NCI-H446 (cell line): ENCODE measurements around the gene MYL6.
"Not testable (repeated sequence)": the region's sequence is repeated elsewhere in the genome, so short reads cannot be mapped to it uniquely, and the experiment has no call there.

Experiments
- DNase-seq, 2 experiments: peaks; one replicate each; lab custom pipeline; 2025; lab: John Stamatoyannopoulos, UW

Gene MYL6

GRCh38 chr12:56156464-56157200 lies 1.5 kb upstream of the MYL6 start:
- not testable (repeated sequence) for DNase-seq

GRCh38 chr12:56157201-56158028 lies 744 bp upstream of the MYL6 start:
- peak; percentile 40 to 78 for DNase-seq

DNA sequence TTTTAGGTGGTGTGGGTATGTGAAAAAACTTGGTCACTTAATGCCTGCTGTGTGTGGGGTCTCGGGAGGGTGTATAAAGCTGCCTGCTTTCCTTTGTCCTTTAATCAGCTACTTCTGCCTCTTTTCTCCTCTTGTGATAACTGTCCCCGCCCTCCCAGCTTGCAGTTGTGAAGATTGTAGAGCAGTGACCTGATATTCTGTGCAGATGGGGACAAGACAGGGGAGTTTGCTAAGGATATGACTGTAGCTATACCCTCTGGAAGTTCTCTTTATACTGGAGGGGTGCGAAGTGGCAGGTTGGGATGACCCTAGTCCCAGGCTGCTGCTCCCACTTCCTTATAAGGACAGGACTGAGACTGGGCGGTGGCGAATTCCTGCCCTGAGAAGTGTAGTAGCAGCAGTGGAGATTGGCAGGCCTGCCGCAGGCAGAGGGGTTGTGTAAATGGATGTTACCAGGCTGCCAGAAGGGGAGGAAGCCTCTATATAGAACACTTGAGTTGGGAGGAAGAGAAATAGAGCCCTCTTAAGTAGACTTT lies 835 bp downstream of the MYL6 start:
- DNase-seq = peak in 1 of 2 experiments; percentile 43

DNA sequence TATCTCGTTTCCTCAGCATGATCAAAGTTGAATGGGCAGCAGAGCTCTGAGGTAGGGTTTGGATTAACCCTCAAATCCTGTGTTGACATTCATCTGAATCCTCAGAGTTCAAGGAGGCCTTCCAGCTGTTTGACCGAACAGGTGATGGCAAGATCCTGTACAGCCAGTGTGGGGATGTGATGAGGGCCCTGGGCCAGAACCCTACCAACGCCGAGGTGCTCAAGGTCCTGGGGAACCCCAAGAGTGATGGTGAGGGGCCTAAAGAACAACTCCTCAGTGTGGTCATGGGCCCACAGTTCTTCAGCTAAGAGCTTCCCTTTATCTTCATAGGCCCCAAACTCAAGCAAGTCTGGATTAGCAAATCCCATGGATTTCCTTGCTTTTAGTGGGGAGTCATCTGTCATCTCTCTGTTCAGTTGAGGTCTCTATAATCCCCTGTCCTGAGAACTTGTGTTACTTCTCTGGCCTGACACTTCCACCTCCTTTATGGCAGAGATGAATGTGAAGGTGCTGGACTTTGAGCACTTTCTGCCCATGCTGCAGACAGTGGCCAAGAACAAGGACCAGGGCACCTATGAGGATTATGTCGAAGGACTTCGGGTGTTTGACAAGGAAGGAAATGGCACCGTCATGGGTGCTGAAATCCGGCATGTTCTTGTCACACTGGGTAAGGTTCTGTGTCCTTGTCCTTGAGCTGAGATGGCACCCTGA lies 1.5 kb downstream of the MYL6 start:
- DNase-seq = no peak

DNA sequence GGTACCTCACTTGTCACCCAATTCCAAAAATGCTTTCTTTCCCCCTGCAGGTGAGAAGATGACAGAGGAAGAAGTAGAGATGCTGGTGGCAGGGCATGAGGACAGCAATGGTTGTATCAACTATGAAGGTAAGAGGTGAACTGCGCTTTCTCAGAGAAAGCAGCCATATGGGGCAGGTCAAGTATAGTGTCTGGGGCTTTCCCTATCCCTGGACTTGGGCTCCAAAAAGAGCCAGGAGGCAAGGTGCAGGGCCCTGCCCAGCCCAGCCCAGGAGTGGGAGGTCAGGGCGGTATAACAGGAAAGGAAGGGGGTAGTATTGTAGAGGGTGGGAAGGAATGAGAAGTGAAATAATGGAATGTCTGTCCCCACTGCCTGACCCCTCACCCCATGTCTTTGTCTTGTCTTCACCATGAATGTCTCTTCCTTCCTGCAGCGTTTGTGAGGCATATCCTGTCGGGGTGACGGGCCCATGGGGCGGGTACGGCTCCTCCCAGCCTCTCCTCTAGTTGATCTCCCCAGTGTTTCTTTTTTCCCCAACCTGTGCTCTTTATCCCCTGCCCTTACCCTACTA lies 2.1 kb downstream of the MYL6 start:
- no peak for DNase-seq

- no peak for DNase-seq
Observed at GRCh38 chr12:56160894-56161689, 2.9 kb downstream of the MYL6 start.

- no peak for DNase-seq
Observed at GRCh38 chr12:56161690-56162351, 3.7 kb downstream of the MYL6 start.

DNA sequence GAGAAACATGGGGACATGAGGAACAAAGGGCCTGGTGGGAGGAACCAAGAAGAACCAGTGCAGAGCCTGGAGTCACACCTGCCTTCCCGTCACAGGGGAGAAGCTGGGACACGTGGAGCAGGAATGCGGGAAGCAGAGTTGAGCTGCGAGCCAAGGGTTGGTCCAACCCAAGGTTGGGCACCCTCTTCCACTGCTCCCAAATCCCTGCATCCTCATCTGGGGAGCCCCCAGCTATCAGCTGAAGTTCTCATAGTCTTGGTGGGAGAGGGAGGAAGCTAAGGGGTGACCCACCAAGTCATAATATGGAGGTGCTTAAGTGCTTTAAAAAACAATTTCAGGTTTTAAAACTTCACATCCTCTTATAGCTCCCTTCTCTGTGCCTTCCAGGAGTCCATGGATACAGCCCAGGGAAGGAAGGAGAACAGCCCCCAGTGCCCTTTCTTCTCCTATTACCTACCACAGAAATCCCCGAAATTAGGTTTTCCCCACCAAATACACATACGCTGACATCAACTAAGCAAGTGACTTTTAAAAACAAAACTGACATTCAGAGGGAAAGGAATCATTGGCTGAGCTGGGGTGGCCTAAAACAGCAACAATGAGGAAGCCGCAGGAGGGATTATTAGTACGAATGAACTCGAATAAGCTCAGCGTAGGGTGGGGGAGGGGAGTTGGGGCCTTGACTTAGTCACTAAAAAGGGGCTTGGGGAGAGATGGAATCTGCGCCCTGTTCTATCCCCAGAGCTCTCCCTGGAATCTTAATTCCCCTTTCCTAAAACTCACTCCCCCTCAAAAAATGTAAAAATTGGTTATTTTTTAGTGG lies 4.5 kb downstream of the MYL6 start:
- DNase-seq = no peak

DNA sequence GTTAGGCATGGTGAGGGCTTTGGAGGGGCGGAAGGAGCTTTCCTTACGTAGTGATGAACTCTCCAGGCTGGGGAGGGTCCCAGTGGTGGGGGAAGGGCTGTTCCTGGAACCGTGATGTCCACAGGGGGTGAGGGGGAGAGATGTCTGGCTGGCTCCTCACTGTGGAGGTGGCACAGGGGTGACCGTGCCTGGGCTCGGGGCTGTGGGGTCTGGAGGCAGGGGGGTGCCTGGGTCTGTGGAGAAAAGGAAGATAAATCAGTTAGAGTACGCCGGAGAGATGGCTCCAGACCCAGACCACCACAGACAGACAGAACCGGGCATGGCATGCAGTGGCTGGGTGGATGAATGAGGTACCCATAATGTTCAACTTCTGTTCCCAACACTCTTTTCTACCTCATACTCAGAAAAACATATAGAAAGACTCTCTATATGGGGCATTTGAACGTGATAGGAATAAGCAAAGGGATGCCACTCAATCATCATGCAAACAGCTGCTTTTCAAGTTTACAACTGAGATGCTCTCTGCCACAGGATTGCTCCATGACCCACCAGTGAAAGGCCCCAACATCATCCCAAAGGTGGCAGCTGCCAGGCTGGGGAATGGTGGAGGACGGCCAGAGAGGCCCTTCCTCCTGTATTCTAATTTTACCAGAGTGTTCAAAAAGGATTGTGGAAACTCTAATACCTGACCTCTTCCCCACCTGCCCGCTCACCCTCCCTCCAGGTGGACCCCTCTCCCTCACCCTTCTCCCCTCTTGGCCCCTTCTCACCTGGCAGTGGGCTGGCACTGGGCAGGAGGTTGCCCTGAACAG lies 5.6 kb downstream of the MYL6 start:
- no peak for DNase-seq

DNA sequence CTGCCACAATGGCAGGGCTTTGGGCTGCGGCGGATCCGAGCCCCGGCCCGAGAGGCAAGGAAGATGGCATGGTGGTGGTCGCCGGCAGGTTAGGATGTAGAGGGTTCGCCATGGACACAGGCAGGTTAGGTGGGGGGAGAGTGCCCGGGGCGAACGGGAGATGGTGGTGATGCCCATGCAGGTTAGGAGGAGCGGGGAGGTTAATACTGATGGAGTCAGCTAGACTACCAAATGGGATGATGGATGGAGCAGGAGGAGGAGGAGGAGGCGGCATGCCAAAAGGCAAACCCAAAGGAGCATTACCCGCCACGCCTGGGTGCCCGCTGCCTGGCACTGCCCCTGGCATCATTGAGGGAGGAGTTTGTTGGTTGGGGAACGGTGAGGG lies 6.2 kb downstream of the MYL6 start:
- DNase-seq = no peak

- DNase-seq = no peak
Observed at GRCh38 chr12:56165369-56165768, 7.2 kb downstream of the MYL6 start.

- no peak for DNase-seq
Observed at GRCh38 chr12:56169229-56169759, 11.1 kb downstream of the MYL6 start.

DNA sequence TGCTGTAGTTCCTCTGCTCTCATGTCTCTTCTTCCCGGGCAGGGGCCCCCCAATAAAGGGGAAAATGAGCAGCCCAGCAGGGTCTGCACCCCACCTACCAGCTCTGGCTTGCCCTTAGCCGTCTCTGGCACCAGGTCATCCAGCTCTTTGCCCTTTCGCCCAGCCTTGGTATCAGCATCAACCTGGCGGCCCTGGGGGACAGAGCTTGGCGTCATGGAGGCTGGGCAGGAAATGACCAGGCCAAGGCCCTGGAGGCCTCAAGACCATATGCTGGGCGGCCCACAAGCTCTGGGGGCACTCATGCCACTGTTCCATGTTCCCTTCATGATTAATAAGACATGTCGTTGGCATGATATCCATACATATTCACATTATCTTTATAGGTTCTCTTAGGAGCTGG lies 14.7 kb downstream of the MYL6 start:
- DNase-seq = no peak

DNA sequence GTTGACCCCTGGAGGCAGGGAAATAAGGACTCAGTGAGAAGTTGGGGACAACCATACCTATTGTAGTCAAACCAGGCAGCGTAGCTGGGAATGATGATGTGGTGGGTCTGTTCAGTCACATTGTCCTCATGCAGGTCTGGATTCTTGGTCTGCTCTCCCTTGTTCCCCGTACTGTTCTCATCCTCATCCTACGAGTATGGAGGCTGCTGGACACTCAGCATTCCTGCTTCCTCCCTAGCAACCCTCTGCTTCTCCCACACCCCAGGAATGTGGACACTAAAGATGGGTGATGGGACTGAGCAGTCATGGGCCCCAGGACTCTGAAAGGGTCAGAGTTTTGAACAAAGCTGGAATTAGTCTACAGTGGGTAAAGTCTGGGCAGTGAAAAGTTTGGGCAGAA lies 20.2 kb downstream of the MYL6 start:
- DNase-seq = no peak

DNA sequence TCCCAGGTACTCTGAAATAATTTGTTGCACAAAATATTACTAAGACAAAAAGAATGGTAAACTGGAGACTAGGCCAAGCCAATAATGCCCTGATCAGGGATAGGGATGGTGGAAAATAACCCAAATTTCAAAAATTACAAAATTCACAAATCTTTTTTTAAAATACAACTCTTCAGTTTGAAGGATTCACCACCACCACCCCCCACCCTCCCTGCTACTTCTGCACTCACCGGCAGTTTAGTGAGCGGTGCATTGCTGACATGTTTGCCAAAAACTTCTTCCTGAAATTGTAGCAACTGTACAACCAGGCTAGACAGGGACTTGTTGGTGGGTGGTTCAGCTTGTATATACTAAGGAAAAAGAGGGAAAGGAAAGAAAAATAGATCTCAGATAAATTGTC lies 28.8 kb downstream of the MYL6 start:
- no peak for DNase-seq

- DNase-seq = no peak
Observed at GRCh38 chr12:56188131-56188777, 30.1 kb downstream of the MYL6 start.

DNA sequence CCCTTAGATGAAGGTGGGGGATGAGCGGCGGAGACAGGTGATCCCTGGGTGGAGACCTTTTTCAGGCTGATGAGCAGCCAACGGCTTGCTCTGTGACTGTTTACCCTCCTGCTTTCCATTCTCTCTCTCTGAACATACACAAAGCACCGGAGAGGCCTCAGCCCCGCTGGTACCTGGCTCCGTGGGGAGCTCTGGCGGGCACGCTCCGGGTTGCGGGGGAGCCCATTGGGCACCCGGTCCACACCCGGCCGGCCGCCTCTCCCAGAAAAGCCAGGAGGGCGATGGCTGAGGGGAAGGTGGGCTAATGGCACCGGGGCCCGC lies 30.6 kb downstream of the MYL6 start:
- no peak for DNase-seq
